KOPT-K1 (cell line): Measurements from ENCODE around the gene HMGN2.

ENCODE experiments used
- H3K27ac ChIP-seq: fragments of 200-600 bp; sonication (generic); 2 replicates; pipeline ENCODE4 v1.5.1; 2016; ENCODE audit warnings: antibody characterized with exemption, mild to moderate bottlenecking, low read depth, low read length; ENCODE audit not compliant: poor library complexity, severe bottlenecking
- H3K36me3 ChIP-seq: fragments of 200-600 bp; sonication (generic); 2 replicates; pipeline ENCODE4 v1.5.1; 2017; ENCODE audit warnings: antibody characterized with exemption, mild to moderate bottlenecking, low read length, moderate library complexity; ENCODE audit not compliant: insufficient read depth
- H3K9me3 ChIP-seq: fragments of 200-600 bp; sonication (generic); 2 replicates; pipeline ENCODE4 v1.5.1; 2017; ENCODE audit warnings: antibody characterized with exemption, low read length, mild to moderate bottlenecking; ENCODE audit not compliant: insufficient read depth, poor library complexity, severe bottlenecking

The HMGN2 gene

GRCh38 chr1:26472320-26472900 lies at the start of gene HMGN2:
Gene HMGN2, plus strand, starts transcription at chr1:26472440. Its CDS starts 173 bp downstream, at chr1:26472613.
- H3K36me3 ChIP-seq, result peaks cover 63% of the 10 kb centered on the region
- no peaks in the 10 kb centered on the region for H3K9me3 ChIP-seq
- peak within 1 kb of the TSS; percentile 100 for H3K27ac ChIP-seq

GRCh38 chr1:26429721-26430120 lies 42.5 kb upstream of the HMGN2 start:
- Histone ChIP-seq H3K27ac (no peak overlapping the region), H3K36me3 (peaks cover 10% of the 10 kb centered on the region)

GRCh38 chr1:26431979-26432695 lies 40.1 kb upstream of the HMGN2 start, which contains the start of gene DHDDS:
Gene DHDDS, plus strand, starts transcription at chr1:26432321. Its CDS starts 625 bp downstream, at chr1:26432946.
- H3K36me3 ChIP-seq, result peaks cover 27% of the 10 kb centered on the region
- H3K27ac ChIP-seq, result peak within 1 kb of the TSS; percentile 67
- H3K9me3 ChIP-seq, result no peaks in the 10 kb centered on the region

More at GRCh38 chr1:26429721-26430120, 42.5 kb upstream of the HMGN2 start:
- H3K9me3 ChIP-seq, result no peaks in the 10 kb centered on the region

- Histone ChIP-seq H3K9me3 (no peaks in the 10 kb centered on the region), H3K36me3 (peaks cover 34% of the 10 kb centered on the region), H3K27ac (peak overlapping the region; percentile 67)
These were observed 39.4 kb upstream of the HMGN2 start for GRCh38 chr1:26432793-26433192.

GRCh38 chr1:26434161-26434752 lies 38.0 kb upstream of the HMGN2 start:
- no peak overlapping the region for H3K27ac ChIP-seq
- H3K9me3 ChIP-seq, result no peaks in the 10 kb centered on the region
- peaks cover 48% of the 10 kb centered on the region for H3K36me3 ChIP-seq

- Histone ChIP-seq H3K9me3 (no peaks in the 10 kb centered on the region), H3K36me3 (peaks cover 83% of the 10 kb centered on the region), H3K27ac (no peak overlapping the region)
These were observed 34.2 kb upstream of the HMGN2 start for GRCh38 chr1:26438041-26438440.

- H3K9me3 ChIP-seq, result no peaks in the 10 kb centered on the region
- peaks cover 95% of the 10 kb centered on the region for H3K36me3 ChIP-seq
- H3K27ac ChIP-seq, result no peak overlapping the region
These were observed 32.0 kb upstream of the HMGN2 start for GRCh38 chr1:26440259-26440658.

- H3K9me3 ChIP-seq, result no peaks in the 10 kb centered on the region
- peaks cover 89% of the 10 kb centered on the region for H3K36me3 ChIP-seq
- no peak overlapping the region for H3K27ac ChIP-seq
These were observed 22.4 kb upstream of the HMGN2 start for GRCh38 chr1:26449868-26450267.

- H3K36me3 ChIP-seq, result peaks cover 90% of the 10 kb centered on the region
- H3K9me3 ChIP-seq, result no peaks in the 10 kb centered on the region
- no peak overlapping the region for H3K27ac ChIP-seq
These were observed 21.3 kb upstream of the HMGN2 start for GRCh38 chr1:26450908-26451307.

- peaks cover 81% of the 10 kb centered on the region for H3K36me3 ChIP-seq
These were observed 19.6 kb upstream of the HMGN2 start for GRCh38 chr1:26452459-26453183.

GRCh38 chr1:26459148-26459547 lies 13.1 kb upstream of the HMGN2 start:
- Histone ChIP-seq H3K9me3 (no peaks in the 10 kb centered on the region), H3K36me3 (peaks cover 87% of the 10 kb centered on the region), H3K27ac (no peak overlapping the region)

More at GRCh38 chr1:26452459-26453183, 19.6 kb upstream of the HMGN2 start:
- Histone ChIP-seq H3K27ac (no peak overlapping the region), H3K9me3 (no peaks in the 10 kb centered on the region)

GRCh38 chr1:26459573-26460031 lies 12.6 kb upstream of the HMGN2 start:
- no peaks in the 10 kb centered on the region for H3K9me3 ChIP-seq
- no peak overlapping the region for H3K27ac ChIP-seq
- H3K36me3 ChIP-seq, result peaks cover 89% of the 10 kb centered on the region

- H3K36me3 ChIP-seq, result peaks cover 68% of the 10 kb centered on the region
- H3K27ac ChIP-seq, result no peak overlapping the region
- no peaks in the 10 kb centered on the region for H3K9me3 ChIP-seq
These were observed 3.3 kb upstream of the HMGN2 start for GRCh38 chr1:26468911-26469310.

- Histone ChIP-seq H3K36me3 (peaks cover 68% of the 10 kb centered on the region), H3K9me3 (no peaks in the 10 kb centered on the region), H3K27ac (no peak overlapping the region)
These were observed 2.7 kb upstream of the HMGN2 start for GRCh38 chr1:26469558-26469957.
